ENCODE measurements around the gene PACS2. TPM values are rescaled to one million over a fixed set of nuclear protein-coding genes. Genes with fewer than 3 reads are reported as not detected.

Gene PACS2
- total RNA-seq, 4 donors from 2014 or later, result 61.5 to 91.1 (median 74.7) TPM

- peaks cover 0 to 28% of the 10 kb centered on the region in 2 donors for H3K36me3 ChIP-seq
- no peaks in the 10 kb centered on the region for H3K9me3 ChIP-seq
- H3K27ac ChIP-seq, result no peak overlapping the region
Observed at GRCh38 chr14:105347587-105347968, 33.0 kb downstream of the PACS2 start.

GRCh38 chr14:105348169-105348944 lies 33.8 kb downstream of the PACS2 start:
- WGBS, 2 donors (ENCODE audit: low coverage in 1 of 2), result no CpG with 5 or more reads among the region's 26 CpGs
- TF ChIP-seq CTCF (IDR thresholded peaks at IDR 0.05) (no peak), POLR2A (IDR thresholded peaks at IDR 0.05) (no peak), POLR2AphosphoS5 (IDR thresholded peaks at IDR 0.05) (no peak), EP300 (IDR thresholded peaks at IDR 0.05) (no peak)
- Histone ChIP-seq H3K9me3 (no peaks in the 10 kb centered on the region), H3K36me3 (peaks cover 0 to 28% of the 10 kb centered on the region in 2 donors), H3K27me3 (no peaks in the 10 kb centered on the region), H3K27ac (no peak overlapping the region), H3K4me1 (peaks cover 0 to 41% (median 3%) of the 10 kb centered on the region in 3 donors), H3K4me3 (no peak overlapping the region)
- ATAC-seq, result no peak

More at GRCh38 chr14:105347587-105347968, 33.0 kb downstream of the PACS2 start:
- 100% methylated on average over 1 of the region's 8 CpGs for WGBS, 2 donors (ENCODE audit: low coverage in 1 of 2)
- ATAC-seq, result no peak
- Histone ChIP-seq H3K27me3 (no peaks in the 10 kb centered on the region), H3K4me1 (peaks cover 0 to 49% (median 9%) of the 10 kb centered on the region in 3 donors), H3K4me3 (no peak overlapping the region)
- no peak for TF ChIP-seq EP300 (IDR thresholded peaks at IDR 0.05)
- no peak for TF ChIP-seq CTCF (IDR thresholded peaks at IDR 0.05)
- TF ChIP-seq POLR2AphosphoS5 (IDR thresholded peaks at IDR 0.05), result no peak
- no peak for TF ChIP-seq POLR2A (IDR thresholded peaks at IDR 0.05)

GRCh38 chr14:105348945-105349699 lies 34.6 kb downstream of the PACS2 start:
- Histone ChIP-seq H3K4me3 (no peak overlapping the region), H3K4me1 (peaks cover 0 to 34% (median 3%) of the 10 kb centered on the region in 3 donors), H3K36me3 (peaks cover 0 to 36% of the 10 kb centered on the region in 2 donors), H3K27ac (no peak overlapping the region), H3K27me3 (no peaks in the 10 kb centered on the region), H3K9me3 (no peaks in the 10 kb centered on the region)
- no peak for TF ChIP-seq EP300 (IDR thresholded peaks at IDR 0.05)
- no peak for TF ChIP-seq CTCF (IDR thresholded peaks at IDR 0.05)
- no peak for TF ChIP-seq POLR2AphosphoS5 (IDR thresholded peaks at IDR 0.05)
- TF ChIP-seq POLR2A (IDR thresholded peaks at IDR 0.05), result no peak
- 59% methylated on average over 3 of the region's 19 CpGs; no CpG with 5 or more reads in 1 of the 2 donors for WGBS, 2 donors (ENCODE audit: low coverage in 1 of 2)
- no peak for ATAC-seq

- no peak for TF ChIP-seq POLR2A (IDR thresholded peaks at IDR 0.05)
- no peak for TF ChIP-seq EP300 (IDR thresholded peaks at IDR 0.05)
- TF ChIP-seq POLR2AphosphoS5 (IDR thresholded peaks at IDR 0.05), result no peak
- TF ChIP-seq CTCF (IDR thresholded peaks at IDR 0.05), result no peak
- peaks cover 0 to 45% of the 10 kb centered on the region in 2 donors for H3K36me3 ChIP-seq
- 80% methylated on average over 1 of the region's 11 CpGs; no CpG with 5 or more reads in 1 of the 2 donors for WGBS, 2 donors (ENCODE audit: low coverage in 1 of 2)
- H3K4me3 ChIP-seq, result no peak overlapping the region
- peaks cover 0 to 34% (median 3%) of the 10 kb centered on the region in 3 donors for H3K4me1 ChIP-seq
- H3K27me3 ChIP-seq, result no peaks in the 10 kb centered on the region
- no peak for ATAC-seq
- H3K9me3 ChIP-seq, result no peaks in the 10 kb centered on the region
- no peak overlapping the region for H3K27ac ChIP-seq
Observed at GRCh38 chr14:105349992-105350391, 35.4 kb downstream of the PACS2 start.
